HG02840 (cell line): ENCODE data around the gene TXNL4B.

Experiments used
- ATAC-seq: cut with Tn5 transposase; IDR thresholded peaks from one replicate; pipeline ENCODE4 v1.9.1; 2021; ENCODE audit warnings: mild to moderate bottlenecking, moderate library complexity, moderate number of reproducible peaks; ENCODE audit not compliant: unreplicated experiment, low FRiP score

TXNL4B gene

GRCh38 chr16:72042157-72042660, 51.2 kb downstream of the TXNL4B start:
- ATAC-seq, result no peak

DNA sequence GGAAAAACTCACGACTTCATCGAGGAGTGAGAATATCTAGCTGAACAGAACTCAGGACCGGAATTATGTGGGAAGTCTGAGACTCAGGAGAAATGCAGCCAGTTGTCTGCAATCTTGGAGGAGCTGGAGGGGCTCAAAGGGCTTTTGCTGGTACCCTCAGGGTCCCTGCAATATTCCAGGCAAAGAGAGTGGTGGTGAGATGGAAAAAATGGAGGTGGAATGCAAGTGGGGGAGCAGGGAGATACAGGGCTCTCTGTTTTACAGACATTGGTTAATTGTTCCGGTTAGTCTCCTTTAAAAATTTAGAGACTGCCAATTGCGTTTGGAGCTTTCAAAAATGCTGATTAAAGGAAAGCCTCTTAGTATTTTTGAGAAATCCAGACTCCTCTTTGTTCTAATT, 57.3 kb downstream of the TXNL4B start:
- ATAC-seq, result no peak
